Kasumi-1 (cell line): ENCODE data around the gene CDH5.

ENCODE experiments used
- DNase-seq, 2 experiments: peaks; one replicate each; lab custom pipeline; 2025; lab: John Stamatoyannopoulos, UW

The CDH5 gene

DNA sequence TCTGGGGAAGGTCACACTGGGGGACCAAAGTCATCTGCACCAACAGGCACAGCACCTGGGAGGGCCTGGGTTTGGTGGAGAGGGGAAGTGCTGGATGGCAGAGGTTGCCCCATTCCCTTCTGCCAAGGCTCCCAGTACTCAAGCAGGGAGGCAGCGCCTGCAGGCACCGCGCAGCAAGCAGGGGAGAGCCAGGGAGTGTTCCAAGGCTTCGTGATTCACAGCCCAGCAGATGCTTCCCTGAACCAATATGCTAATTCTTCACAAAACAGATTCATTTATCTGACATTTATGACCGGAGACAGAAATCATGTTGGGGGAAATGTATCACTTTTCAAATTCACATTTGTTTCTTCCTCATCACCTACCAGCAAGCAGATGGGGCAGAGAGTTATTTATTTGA lies 13.4 kb upstream of the CDH5 start:
- DNase-seq, result no peak

DNA sequence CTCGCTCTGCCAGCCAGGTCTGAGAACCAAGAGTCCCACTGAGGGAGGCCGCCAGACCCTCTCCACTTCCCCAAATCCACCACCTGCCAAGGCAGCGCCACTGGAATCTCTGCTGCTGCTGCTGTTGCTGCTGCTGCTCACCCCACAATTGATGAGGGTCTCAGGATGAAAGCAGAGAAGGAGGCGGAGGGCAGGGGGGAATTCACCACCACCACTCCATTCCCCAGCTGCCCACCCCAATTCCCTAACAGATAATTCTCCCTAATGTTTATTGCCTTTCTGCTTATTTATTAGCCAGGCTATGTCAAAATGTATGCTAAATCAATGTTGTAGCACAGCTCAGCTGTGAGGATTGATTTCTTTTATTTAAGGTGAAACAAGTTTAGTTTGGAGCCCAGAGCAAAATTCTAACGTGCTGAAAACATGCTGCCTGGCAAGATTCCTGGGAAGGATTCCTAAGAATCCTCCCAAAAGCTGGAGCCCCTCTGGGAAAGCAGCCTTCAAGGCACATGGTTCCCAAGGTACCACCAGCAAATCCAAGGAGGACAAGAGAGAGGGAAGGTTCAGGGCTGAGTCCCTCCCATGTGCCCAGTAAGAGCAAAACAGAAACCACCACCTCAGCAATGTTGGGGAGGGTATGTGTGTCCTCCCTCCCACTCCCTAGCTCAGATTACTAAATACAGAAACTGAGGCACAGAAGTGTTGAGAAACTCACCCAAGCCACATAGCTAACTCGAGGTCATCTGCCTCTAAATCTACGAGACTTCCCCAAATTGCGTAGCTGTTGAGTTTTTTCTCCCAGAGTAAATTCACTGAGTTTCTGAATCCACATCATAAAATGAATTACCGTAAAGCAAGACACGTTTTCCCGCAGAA lies 12.2 kb upstream of the CDH5 start:
- DNase-seq, result no peak

DNA sequence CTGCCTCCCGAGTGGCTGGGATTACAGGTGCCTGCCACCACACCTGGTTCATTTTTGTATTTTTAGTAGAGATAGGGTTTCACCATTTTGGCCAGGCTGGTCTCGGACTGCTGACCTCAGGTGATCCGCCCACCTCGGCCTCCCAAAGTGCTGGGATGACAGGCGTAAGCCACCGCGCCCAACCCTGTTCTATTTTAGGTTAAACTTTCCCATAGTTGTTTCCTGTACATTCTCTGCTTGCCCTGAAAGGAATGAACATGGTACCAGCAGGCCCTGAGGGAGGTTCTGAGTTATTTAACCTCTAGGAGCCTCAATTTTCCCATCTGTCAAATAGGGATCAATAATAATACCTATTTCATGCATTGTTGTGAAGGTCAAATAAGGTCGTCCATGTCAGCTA lies 11.0 kb upstream of the CDH5 start:
- no peak for DNase-seq

DNA sequence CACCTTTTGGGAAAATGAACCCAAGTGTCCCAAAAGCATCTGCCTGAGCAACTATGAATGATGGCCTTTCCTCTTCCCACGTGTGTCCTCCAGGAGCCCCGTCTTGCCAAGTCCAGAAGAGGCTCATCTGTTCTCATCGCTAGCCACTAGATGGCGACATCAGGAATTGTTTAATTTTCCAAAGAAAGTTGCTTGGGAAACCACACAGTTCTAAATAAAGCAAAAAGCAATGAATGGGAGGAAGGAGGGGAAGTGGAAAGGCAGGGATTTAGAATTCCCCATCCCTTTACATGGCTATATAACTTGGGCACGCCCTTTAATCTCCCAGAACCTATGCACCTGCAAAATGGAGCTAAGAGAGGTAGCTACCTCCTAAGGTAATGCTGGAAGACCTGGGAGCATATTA lies 9.0 kb upstream of the CDH5 start:
- DNase-seq, result peak; percentile 50 to 52

DNA sequence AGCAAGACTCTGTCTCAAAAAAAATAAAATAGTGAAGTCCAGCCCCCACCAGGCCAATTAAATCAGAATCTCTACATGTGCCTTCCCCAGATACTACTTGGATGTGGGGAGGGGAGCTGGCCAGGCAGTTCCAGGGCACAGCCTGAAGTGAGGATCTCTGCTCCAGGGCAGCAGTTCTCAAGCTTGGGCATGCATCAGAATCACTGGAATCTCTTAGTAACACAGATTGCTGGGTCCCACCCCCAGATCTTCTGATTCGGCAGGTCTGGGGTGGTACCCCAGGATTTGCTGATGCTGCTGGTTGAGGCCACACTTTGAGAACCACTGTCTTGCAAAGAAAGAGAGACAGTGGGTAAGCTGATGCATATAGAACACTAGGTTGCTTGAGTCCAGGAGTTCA lies 8.3 kb upstream of the CDH5 start:
- DNase-seq, result no peak

DNA sequence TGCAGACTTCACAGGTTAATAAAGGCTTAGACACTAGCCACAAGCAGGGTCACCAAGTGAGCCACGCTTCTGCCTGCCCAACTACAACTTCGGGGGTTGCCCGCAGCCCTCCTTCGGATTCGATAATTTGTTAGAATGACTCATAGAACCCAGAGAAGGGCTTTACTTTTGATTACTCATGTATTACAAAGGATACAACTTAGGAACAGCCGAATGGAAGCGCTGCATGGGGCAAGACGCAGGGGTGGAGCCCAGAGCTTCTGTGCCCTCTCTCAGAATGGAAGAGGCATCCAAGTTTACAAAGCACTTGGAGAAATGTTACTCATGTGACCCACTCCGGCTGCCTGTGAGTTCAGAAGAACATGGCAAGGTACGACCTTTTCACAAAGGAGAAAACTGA lies 7.5 kb upstream of the CDH5 start:
- no peak for DNase-seq

DNA sequence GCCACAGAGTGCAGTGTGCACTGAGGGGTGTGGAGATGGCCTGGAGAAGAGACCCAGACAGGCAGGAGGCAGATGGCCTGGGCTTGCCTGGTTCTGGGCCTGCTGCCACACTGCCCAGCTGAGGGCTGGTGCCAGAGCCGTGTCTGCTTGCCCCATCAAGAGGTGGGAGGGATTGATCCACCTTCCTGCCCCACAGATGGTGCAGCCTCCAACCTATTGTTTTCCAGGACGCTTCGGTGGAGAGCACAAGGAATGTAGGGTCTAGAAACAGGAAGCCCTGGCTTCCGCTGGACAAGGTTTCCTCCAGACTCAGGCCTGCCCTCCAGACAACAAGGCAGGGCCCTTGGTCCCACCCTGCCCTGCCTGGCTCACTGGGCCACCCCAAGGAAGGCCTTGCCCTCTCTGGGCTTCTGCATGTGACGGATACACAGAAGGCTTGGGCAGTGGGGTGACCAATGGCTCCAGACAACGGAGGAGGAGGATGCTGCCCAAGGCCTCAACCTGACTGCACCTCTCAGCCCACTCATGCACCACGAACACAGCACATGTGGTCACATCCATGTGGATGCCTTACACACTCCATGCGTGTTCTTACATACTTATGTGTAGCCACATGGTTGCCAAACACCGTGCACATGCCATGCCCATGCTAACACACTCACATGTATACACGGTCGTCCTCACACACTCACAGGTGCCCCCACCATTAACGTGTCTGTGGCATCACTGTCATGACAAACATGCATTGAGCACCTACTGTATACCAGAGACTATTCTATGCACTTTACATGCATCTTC lies 6.5 kb upstream of the CDH5 start:
- no peak for DNase-seq

DNA sequence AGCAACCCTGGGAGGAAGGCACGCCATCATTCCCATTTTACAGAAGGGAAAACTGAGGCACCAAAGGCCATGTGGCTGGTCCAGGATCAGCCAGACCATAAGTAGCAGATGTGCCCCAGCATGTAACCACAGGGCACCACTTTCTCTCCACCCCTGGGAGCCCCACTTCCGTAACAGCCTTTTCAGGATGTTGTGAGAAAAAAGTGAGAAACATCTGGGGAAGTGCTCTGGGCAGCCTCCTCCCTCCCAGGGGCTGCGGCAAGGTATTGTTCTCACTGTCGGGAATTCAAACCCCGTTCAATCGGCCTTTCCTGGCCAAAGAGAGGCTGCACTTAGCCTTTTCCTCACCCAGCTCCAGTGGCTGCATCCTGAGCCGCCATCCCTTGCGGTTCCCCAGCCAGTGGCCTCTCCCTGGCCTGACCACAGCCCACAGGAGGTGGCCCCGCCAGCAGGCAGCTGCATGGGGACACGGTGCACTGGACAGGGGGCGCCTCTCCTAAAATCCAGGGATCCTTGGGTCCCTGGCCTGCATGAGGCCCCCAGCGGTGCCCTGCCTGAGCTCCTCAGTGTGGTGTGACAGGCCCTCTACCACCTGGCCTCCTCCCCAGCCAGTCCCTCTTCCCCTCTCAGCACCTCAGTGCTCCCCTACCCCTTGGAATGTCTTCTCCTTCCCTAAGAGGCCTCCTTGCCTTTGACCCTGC lies 5.7 kb upstream of the CDH5 start:
- DNase-seq, result peak; percentile 61

DNA sequence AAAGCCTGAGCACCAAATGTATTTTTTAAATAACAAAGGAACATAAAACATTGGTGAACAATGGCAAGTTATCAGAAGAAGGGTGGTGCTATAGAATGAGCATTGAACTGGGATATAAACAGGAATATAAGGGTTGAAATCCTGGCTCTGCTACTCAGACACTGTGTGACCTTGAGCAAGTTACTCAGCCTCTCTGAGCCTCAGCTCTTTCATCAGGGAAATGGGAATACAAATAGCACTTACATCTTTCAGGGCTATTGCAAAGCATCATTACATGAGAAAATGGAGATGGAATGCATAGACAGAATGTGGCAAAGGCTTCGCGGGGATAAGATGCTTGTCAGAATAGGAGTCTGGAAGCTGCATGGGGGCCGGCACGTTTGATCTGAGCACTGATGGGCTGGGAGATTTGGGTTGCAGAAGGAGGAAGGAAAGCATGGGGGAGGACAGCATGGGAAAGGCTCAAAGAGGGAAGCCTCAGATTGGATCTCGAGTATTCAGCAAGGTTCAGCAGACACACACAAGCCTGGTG lies 4.8 kb upstream of the CDH5 start:
- DNase-seq, result no peak

DNA sequence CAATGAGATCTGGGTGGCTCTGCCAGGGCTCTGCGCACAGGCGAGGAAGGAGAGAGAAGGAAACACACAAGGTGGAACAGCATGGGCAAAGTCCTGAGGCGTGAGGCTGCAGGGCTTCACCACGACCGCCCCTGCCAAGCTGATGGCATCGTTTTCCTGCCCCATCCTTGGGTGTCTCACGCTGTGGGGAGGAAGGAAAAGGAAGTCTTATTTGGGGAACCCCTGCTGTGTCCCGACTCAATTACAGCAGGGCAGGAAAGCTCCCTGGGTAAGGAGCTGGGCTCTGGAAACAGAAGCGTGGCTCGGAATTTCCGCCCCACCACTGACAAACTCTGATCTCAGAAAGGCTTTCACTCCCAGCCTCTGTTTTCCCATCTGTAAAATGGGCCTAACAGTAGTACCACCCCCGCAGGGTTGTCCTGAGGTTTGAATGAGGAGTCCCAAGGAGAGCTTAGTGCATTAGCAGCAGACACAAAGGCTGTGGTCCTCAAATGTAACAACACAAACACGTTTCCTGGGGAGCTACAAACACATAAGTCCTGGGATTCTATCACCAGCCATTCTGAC lies 3.2 kb upstream of the CDH5 start:
- no peak for DNase-seq

DNA sequence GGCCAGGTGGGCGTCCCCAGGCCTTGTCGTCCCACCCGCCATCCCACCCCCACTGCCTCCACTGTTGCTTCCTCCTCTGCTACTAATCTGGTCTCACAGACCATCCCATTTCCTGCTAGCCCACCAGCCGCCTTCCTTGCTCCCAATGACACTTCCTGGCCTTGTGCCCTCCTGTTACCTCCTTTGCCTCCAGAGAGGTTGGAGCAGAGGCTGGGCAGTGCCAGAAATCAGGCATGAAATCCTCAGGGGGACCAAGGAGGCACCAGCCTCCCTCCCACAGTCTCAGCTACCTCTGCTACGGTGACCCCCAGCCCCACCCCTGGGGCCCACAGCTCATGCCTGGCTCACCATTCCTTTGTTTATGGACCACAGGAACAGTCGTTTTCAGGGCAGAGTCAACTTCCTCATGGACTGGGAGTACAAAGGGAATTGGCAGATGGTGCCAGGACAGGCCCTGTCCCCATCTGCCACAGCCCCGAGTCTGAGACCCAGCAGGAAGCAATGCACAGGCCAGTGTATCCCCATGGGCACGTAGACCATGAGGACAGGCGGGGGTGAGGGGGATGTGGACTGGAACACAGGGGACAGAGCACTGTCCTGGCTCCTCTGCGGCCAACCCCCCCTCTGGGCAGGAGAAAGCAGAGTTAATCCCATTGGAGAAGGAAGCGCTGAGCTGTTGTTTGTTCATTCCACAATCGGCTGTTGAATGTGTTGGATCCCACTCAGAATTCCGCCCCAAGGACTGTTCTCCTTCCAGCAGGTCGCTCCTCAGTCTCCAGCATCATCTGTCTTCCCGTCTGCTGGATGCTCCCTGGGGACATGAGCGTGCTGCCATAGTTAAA lies 2.2 kb upstream of the CDH5 start:
- no peak for DNase-seq

DNA sequence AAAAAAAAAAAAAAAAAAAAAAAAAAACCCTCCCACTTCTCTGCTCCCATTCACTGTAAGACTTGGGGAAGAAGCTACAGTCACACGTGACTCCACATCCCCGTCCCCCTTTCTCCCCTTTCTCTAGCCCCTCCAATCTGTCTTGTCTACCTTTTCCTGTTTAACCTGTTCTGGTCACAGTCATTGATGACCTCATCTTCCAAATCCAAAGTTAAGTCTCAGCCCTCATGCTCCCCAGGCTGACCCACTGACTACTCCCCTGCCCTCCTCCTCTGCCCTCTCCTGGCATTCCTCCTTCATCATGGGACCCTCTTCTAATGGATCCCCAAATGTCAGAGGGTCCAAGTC lies 1.6 kb upstream of the CDH5 start:
- DNase-seq, result no peak

DNA sequence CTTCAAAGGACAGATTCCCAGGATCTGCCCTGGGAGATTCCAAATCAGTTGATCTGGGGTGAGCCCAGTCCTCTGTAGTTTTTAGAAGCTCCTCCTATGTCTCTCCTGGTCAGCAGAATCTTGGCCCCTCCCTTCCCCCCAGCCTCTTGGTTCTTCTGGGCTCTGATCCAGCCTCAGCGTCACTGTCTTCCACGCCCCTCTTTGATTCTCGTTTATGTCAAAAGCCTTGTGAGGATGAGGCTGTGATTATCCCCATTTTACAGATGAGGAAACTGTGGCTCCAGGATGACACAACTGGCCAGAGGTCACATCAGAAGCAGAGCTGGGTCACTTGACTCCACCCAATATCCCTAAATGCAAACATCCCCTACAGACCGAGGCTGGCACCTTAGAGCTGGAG lies 840 bp upstream of the CDH5 start:
- DNase-seq, result no peak

DNA sequence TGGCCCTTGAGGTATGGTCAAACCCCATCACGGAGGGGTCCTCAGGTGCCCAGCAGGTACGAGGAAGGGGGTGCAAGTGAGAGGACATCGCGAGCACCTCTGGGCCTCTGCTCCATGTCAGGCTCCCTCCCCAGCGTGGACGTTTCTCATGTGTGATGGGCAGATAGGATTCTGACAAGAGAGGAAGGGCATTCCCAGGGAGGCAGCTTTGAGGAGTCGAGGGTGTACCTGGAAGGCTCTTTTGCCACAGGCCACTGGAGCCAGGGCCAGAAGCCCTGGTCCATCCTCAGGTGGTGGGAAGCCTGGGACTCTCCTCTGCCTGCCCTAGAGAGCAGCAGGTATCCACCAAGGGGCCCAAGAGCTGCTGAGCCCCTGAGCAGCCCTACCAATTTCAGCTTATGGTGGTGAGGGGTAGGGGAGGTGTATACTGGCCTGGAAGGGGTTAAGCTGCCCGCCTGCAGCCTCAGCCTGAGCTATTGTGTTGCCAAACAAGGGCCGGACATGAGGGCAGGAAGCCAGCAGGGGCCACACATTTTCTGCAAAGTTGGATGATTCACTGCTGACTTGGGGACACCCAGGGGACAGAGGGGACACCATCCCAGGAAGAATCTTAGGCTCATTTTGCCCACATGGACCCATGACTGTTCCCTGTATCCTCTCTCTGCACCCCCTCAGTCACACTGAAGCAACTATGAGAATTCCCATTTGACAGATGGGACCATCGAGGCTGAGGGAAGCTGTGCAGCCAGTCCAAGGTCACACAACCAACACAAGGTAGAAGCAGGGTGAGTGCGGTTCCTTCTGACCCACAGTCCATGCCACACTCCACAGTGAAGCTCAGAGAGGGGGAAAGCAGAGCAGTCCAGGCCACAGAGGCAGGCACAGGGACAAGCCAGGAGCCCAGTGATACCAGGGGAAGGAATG lies 1.7 kb downstream of the CDH5 start:
- DNase-seq, result no peak

DNA sequence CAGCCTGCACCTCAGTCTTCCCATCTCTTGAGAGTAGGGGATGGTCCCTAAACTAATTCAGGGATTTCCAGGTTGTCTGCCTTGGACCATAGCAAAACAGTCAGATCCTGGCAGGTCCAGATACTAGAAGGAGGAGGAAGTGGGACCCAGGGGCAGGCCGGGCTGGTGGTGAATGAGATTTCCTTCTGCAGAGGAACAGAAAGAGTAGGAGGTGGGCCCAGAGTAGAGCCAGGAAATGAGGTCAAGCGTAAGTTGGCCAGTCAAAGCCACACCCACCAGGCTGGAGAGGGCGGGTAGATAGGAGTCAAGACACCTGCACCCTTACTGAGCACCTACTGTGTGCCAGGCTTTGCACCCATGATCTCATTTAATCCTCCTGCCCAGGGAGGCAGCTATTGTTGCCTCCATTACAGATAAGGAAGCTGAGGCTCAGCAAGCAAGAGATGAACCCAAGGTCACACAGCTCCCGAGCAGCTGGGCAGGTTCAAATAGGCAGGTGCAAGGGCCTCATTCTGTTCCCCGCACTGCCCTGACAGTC lies 2.6 kb downstream of the CDH5 start:
- DNase-seq, result peak; percentile 27 to 60

DNA sequence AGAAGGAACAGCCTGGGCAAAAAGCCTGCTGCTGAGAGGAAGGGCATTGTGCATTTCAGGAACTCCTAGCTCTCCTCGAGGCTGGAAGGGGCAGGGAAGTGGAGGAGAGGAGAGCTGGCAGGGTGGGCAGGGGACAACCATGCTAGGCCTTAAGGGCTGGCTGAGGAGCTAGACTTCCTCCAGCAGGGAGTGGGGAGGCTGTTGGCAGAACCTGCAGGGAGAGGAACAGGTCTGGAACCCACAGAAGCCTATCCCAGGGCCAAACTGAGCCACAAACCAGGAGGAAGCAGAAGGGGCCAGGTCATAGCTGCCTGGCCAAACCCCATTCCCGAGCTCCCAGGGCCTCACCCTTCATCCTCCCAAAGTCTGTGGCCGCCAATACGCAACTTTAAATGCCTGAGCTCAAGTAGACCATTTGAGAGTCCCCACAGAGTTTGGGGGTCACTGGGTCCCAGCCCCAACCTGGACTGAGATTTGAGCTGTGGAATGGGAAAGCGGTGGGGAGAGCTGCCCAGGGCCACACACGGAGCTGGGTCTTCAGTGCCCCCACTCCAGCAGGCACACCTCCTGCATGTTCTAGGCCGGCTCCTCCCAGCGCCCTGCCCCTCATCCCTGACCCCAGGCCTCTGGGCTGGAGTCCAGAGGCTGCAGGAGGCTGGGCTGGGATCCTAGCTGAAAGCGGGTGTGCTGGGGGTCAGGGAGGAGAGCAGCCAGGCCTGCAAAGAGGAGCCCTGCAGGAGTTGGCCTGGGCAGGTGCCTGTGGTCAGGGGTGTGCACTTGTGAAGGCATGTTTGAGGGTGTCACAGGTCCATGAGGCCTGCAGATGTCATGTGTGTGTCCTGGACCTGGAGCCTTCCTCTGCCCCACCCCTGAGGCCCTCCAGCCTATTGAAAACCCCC lies 4.5 kb downstream of the CDH5 start:
- DNase-seq, result no peak

DNA sequence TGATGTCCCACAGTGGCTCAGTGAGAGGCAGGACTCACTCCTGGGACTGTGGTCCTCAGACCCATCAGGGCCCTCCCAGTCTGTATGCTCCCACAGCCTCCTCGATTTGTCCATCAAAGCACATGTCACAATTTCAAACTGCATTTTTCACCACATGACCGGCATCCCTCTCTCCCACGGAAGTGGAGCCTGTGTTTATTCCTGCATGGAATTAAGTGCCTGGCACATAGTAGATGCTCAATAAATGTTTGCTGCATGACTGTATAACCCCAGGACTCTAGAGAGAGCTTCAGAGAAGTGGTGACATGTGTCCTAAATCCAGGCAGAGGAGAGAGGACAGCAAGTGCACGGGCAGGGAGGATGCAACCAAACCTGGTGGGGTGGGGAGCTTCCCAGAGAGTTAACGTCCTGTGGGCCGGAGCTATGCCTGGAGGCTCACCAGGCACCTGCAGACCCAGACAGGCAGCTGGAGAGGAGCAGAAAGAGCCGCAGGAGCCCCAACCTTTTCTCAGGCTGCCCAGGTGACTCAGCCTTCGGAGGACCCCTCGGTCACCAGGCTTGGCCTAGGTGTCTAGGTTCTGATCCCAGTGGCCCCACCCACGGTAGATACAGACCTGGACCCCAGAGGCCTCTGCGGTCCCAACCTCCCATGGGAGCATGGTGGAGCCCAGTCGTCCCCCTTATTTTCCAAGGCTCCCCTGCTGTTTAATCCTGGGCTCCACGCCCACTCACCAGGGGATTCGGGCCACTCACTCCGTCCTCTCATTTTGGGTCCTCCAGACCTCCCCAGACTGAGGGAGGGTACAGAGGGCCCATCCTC lies 5.8 kb downstream of the CDH5 start:
- DNase-seq, result no peak

DNA sequence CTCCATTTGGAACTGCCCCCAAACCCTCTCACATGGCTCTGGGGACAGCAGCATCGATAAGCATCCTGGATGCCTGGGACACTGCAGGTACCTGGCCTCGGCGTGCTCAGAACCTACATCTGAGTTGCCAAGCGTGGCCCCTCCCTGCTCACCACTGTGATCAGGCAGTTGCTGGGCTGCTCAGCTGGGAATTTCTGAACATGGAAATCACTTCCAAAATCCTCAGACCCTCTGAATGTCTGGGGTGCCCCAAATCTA lies 6.3 kb downstream of the CDH5 start:
- no peak for DNase-seq
